Mesenchymal stem cell (in vitro differentiated cells and primary cell): ENCODE results near the gene HBD.

Experiments used
- DNase-seq: peaks from one replicate; pipeline ENCODE4 v3.0.0-alpha.2; 2013
- H2AFZ ChIP-seq: one replicate; pipeline ENCODE4 v1.6.1; 2013; ENCODE audit warnings: low read depth, mild to moderate bottlenecking, control low read depth, inconsistent platforms, low read length, moderate library complexity
- H2AK5ac ChIP-seq: 2 replicates; pipeline ENCODE4 v1.6.1; 2013; ENCODE audit warnings: low read length, moderate library complexity, mild to moderate bottlenecking, inconsistent platforms; ENCODE audit not compliant: severe bottlenecking
- H2BK120ac ChIP-seq: one replicate; pipeline ENCODE4 v1.6.1; 2013; ENCODE audit warnings: low read depth, mild to moderate bottlenecking, inconsistent platforms, low read length, moderate library complexity
- H2BK12ac ChIP-seq, 2 experiments: one replicate each; pipeline ENCODE4 v1.6.1; 2013; ENCODE audit warnings: inconsistent platforms in 2 of 2, low read length in 2 of 2, mild to moderate bottlenecking in 2 of 2, moderate library complexity in 2 of 2, control low read depth in 1 of 2
- H2BK15ac ChIP-seq: one replicate; pipeline ENCODE4 v1.6.1; 2013; ENCODE audit warnings: mild to moderate bottlenecking, low read depth, inconsistent platforms; ENCODE audit not compliant: poor library complexity, severe bottlenecking
- H2BK5ac ChIP-seq: 2 replicates; pipeline ENCODE4 v1.6.1; 2013; ENCODE audit warnings: low read depth, mild to moderate bottlenecking, low read length, control low read depth, inconsistent platforms; ENCODE audit not compliant: poor library complexity, severe bottlenecking
- H3K14ac ChIP-seq, 2 experiments: one replicate each; pipeline ENCODE4 v1.6.1; 2013; ENCODE audit warnings: inconsistent platforms in 2 of 2, low read length in 2 of 2, control low read depth in 1 of 2, mild to moderate bottlenecking in 1 of 2, moderate library complexity in 1 of 2
- H3K18ac ChIP-seq, 2 experiments: one replicate each; pipeline ENCODE4 v1.6.1; 2013; ENCODE audit warnings: inconsistent platforms in 2 of 2, low read length in 2 of 2, control low read depth in 1 of 2, low read depth in 1 of 2, mild to moderate bottlenecking in 1 of 2
- H3K23ac ChIP-seq, 2 experiments: one replicate each; pipeline ENCODE4 v1.6.1; 2013; ENCODE audit warnings: inconsistent platforms in 2 of 2, low read length in 2 of 2, mild to moderate bottlenecking in 2 of 2, moderate library complexity in 2 of 2, control low read depth in 1 of 2
- H3K27ac ChIP-seq: 2 replicates; pipeline ENCODE4 v1.5.1; 2013; ENCODE audit warnings: mild to moderate bottlenecking, moderate library complexity, low read length, control low read depth, inconsistent platforms; ENCODE audit not compliant: poor library complexity, severe bottlenecking
- H3K27me3 ChIP-seq, 2 experiments: 2 replicates each; pipeline versions ENCODE4 v1.6.1 to v1.7.0; 2013; ENCODE audit warnings: low read length in 2 of 2, mild to moderate bottlenecking in 2 of 2, moderate library complexity in 2 of 2, control low read depth in 1 of 2, inconsistent platforms in 1 of 2; ENCODE audit not compliant: control insufficient read depth in 1 of 2, insufficient read depth in 1 of 2
- H3K36me3 ChIP-seq, 2 experiments: 2 replicates each; pipeline versions ENCODE4 v1.6.1 to v1.7.0; 2013; ENCODE audit warnings: low read length in 2 of 2, control low read depth in 1 of 2, inconsistent platforms in 1 of 2, low read depth in 1 of 2, mild to moderate bottlenecking in 1 of 2; ENCODE audit not compliant: insufficient read depth in 2 of 2, control insufficient read depth in 1 of 2
- H3K4ac ChIP-seq, 2 experiments: one replicate each; pipeline ENCODE4 v1.6.1; 2013; ENCODE audit warnings: inconsistent platforms in 2 of 2, low read length in 2 of 2, mild to moderate bottlenecking in 2 of 2, moderate library complexity in 2 of 2, control low read depth in 1 of 2, low read depth in 1 of 2
- H3K4me1 ChIP-seq: 2 replicates; pipeline ENCODE4 v1.6.1; 2013; ENCODE audit warnings: low read depth, low read length, control low read depth; ENCODE audit not compliant: control insufficient read depth, insufficient read depth
- H3K4me2 ChIP-seq: 2 replicates; pipeline ENCODE4 v1.6.1; 2013; ENCODE audit warnings: low read length, mild to moderate bottlenecking, inconsistent platforms; ENCODE audit not compliant: poor library complexity, severe bottlenecking
- H3K4me3 ChIP-seq, 2 experiments: 2 replicates each; pipeline versions ENCODE4 v1.5.1 to v1.7.0; 2013; ENCODE audit warnings: low read length in 2 of 2, mild to moderate bottlenecking in 2 of 2, control low read depth in 1 of 2, low read depth in 1 of 2; ENCODE audit not compliant: insufficient read depth in 1 of 2
- H3K79me1 ChIP-seq: replicated peaks from 2 replicates; pipeline ENCODE4 v1.6.1; 2013; ENCODE audit warnings: mild to moderate bottlenecking, control low read depth, low read length, inconsistent platforms; ENCODE audit not compliant: poor library complexity, severe bottlenecking
- H3K9ac ChIP-seq: 2 replicates; pipeline ENCODE4 v1.7.0; 2013; ENCODE audit warnings: mild to moderate bottlenecking, low read length, moderate library complexity
- H3K9me3 ChIP-seq: 2 replicates; pipeline ENCODE4 v1.7.0; 2013; ENCODE audit warnings: mild to moderate bottlenecking, low read length; ENCODE audit not compliant: control insufficient read depth
- H4K8ac ChIP-seq: one replicate; pipeline ENCODE4 v1.6.1; 2013; ENCODE audit warnings: inconsistent platforms, mild to moderate bottlenecking, low read length, moderate library complexity
- H4K91ac ChIP-seq: one replicate; pipeline ENCODE4 v1.6.1; 2013; ENCODE audit warnings: mild to moderate bottlenecking, low read length, inconsistent platforms
- WGBS: methylation state at CpG from one replicate; pipeline ENCODE4 v1.1.7; 2013; ENCODE audit warnings: mixed read lengths; 5-methylcytosine and 5-hydroxymethylcytosine counted together

The HBD gene

DNA sequence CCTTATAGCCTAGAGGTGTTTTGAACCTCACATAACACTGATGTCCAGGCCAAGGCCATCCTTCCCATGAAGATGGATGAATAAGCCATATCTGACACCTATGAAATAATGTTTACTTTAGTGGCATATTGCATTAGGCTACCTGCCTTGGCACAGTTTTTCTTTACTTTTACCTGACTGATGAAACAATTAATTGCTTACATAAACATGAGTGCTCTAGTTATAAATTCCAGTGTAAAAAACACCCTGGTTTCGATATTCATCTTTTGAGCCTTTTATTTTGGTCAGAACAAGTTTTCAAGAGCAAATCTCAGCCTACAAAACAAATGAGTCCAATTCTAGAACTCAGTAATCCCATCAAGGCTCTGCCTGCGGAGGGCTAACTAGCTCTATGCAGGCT lies 42.4 kb upstream of the HBD start:
- Histone ChIP-seq H3K18ac (no peak overlapping the region), H2AK5ac (no peak overlapping the region), H4K91ac (no peak overlapping the region), H3K14ac (no peak overlapping the region), H3K23ac (no peak overlapping the region), H3K9ac (no peak overlapping the region), H3K4ac (no peak overlapping the region), H2BK120ac (no peak overlapping the region), H2BK5ac (no peak overlapping the region), H2BK15ac (no peak overlapping the region), H2AFZ (no peak overlapping the region), H2BK12ac (no peak overlapping the region), H3K79me1 (no peaks in the 10 kb centered on the region), H3K27me3 (no peaks in the 10 kb centered on the region), H3K27ac (no peak overlapping the region), H3K4me3 (no peak overlapping the region), H3K4me2 (no peak overlapping the region), H3K9me3 (no peaks in the 10 kb centered on the region), H4K8ac (no peak overlapping the region), H3K36me3 (no peaks in the 10 kb centered on the region), H3K4me1 (peaks cover 3% of the 10 kb centered on the region)
- 98% methylated on average over 2 of the region's 2 CpGs for WGBS
- DNase-seq = no peak

- Histone ChIP-seq H2BK15ac (no peak overlapping the region), H2BK120ac (no peak overlapping the region), H2BK5ac (no peak overlapping the region), H4K91ac (no peak overlapping the region), H2BK12ac (no peak overlapping the region), H2AFZ (no peak overlapping the region), H3K9me3 (no peaks in the 10 kb centered on the region), H3K18ac (no peak overlapping the region), H3K14ac (no peak overlapping the region), H4K8ac (no peak overlapping the region), H3K4ac (no peak overlapping the region), H3K79me1 (no peaks in the 10 kb centered on the region), H3K36me3 (no peaks in the 10 kb centered on the region), H3K4me1 (no peaks in the 10 kb centered on the region), H2AK5ac (no peak overlapping the region), H3K27ac (no peak overlapping the region), H3K4me3 (no peak overlapping the region), H3K27me3 (no peaks in the 10 kb centered on the region), H3K4me2 (no peak overlapping the region), H3K9ac (no peak overlapping the region), H3K23ac (no peak overlapping the region)
- peak; percentile 49 for DNase-seq
- WGBS = 51% methylated on average over 6 of the region's 6 CpGs
Observed at GRCh38 chr11:5275369-5276110, 41.3 kb upstream of the HBD start.

GRCh38 chr11:5274395-5274794 lies 40.1 kb upstream of the HBD start:
- H2AFZ ChIP-seq = no peak overlapping the region
- H3K4me1 ChIP-seq = no peaks in the 10 kb centered on the region
- no peak overlapping the region for H3K27ac ChIP-seq
- no peak overlapping the region for H3K4me3 ChIP-seq
- peak overlapping the region in 1 of 2 experiments; percentile 4 for H3K14ac ChIP-seq
- H3K23ac ChIP-seq = no peak overlapping the region
- H3K18ac ChIP-seq = peak overlapping the region in 1 of 2 experiments; percentile 28
- H2BK5ac ChIP-seq = no peak overlapping the region
- 27% methylated on average over 5 of the region's 5 CpGs for WGBS
- no peaks in the 10 kb centered on the region for H3K27me3 ChIP-seq
- H2BK120ac ChIP-seq = no peak overlapping the region
- no peak overlapping the region for H2BK12ac ChIP-seq
- H3K79me1 ChIP-seq = no peaks in the 10 kb centered on the region
- H3K9me3 ChIP-seq = no peaks in the 10 kb centered on the region
- H3K4me2 ChIP-seq = no peak overlapping the region
- peak; percentile 24 for DNase-seq
- H4K91ac ChIP-seq = no peak overlapping the region
- no peaks in the 10 kb centered on the region for H3K36me3 ChIP-seq
- H3K4ac ChIP-seq = no peak overlapping the region
- H2AK5ac ChIP-seq = no peak overlapping the region
- H4K8ac ChIP-seq = peak overlapping the region; percentile 52
- H2BK15ac ChIP-seq = no peak overlapping the region
- no peak overlapping the region for H3K9ac ChIP-seq

GRCh38 chr11:5272395-5273017 lies 38.2 kb upstream of the HBD start:
- Histone ChIP-seq H2BK12ac (no peak overlapping the region), H2BK15ac (no peak overlapping the region), H4K8ac (no peak overlapping the region), H3K4ac (no peak overlapping the region), H2BK5ac (no peak overlapping the region), H3K23ac (no peak overlapping the region), H3K9me3 (no peaks in the 10 kb centered on the region), H3K79me1 (no peaks in the 10 kb centered on the region), H3K4me2 (no peak overlapping the region), H3K4me3 (no peak overlapping the region), H3K18ac (no peak overlapping the region), H3K9ac (no peak overlapping the region), H2AFZ (no peak overlapping the region), H2BK120ac (no peak overlapping the region), H3K4me1 (peaks cover 1% of the 10 kb centered on the region), H3K27ac (no peak overlapping the region), H2AK5ac (no peak overlapping the region), H3K14ac (no peak overlapping the region), H3K36me3 (no peaks in the 10 kb centered on the region), H4K91ac (no peak overlapping the region), H3K27me3 (no peaks in the 10 kb centered on the region)
- WGBS = 100% methylated on average over 2 of the region's 4 CpGs
- DNase-seq = no peak
